WI38 (cell line): ENCODE results near the gene FOSL1.

ENCODE experiments used
- H3K4me3 ChIP-seq: 2 replicates; pipeline ENCODE4 v1.5.1; 2011; ENCODE audit warnings: low read depth, mild to moderate bottlenecking, control low read depth, low read length
- CTCF ChIP-seq: IDR thresholded peaks from 2 replicates; pipeline ENCODE4 v1.5.1; 2012; ENCODE audit warnings: low read depth, mild to moderate bottlenecking, control low read depth, low read length

Gene FOSL1

GRCh38 chr11:65843811-65844210 is 56.4 kb downstream of the FOSL1 start:
- no peak overlapping the region for H3K4me3 ChIP-seq
- no peak for TF ChIP-seq CTCF

GRCh38 chr11:65842144-65842543 is 58.0 kb downstream of the FOSL1 start:
- TF ChIP-seq CTCF = no peak
- no peak overlapping the region for H3K4me3 ChIP-seq
